Cardiac fibroblast (primary cell): Measurements from ENCODE around the gene OR1F1.
A peak's percentile ranks its signal among the peaks of the same experiment; 100 is the strongest.
"Not testable (repeated sequence)": the region's sequence is repeated elsewhere in the genome, so short reads cannot be mapped to it uniquely, and the experiment has no call there.

Experiments used
- DNase-seq, 2 donors: peaks; one replicate each; pipeline versions ENCODE4 v3.0.0 to v3.0.0-alpha.2; 2010; ENCODE audit warnings: low read depth in 2 of 2
- H3K4me3 ChIP-seq, 2 donors: replicated peaks in 1 of 2; 1 replicate in 1 of 2; 2 replicates in 1 of 2; pipeline ENCODE4 v1.5.1; 2011; ENCODE audit warnings: low read depth in 2 of 2, low read length in 2 of 2, mild to moderate bottlenecking in 2 of 2, moderate library complexity in 1 of 2
- CTCF ChIP-seq: IDR thresholded peaks from one replicate; pipeline ENCODE4 v1.5.1; 2011; ENCODE audit warnings: low read depth, mild to moderate bottlenecking, low read length, inconsistent platforms

Gene OR1F1

GRCh38 chr16:3165111-3165822 lies 22.7 kb upstream of the OR1F1 start:
- DNase-seq, result no peak
- H3K4me3 ChIP-seq, result no peak overlapping the region
- no peak for TF ChIP-seq CTCF

DNA sequence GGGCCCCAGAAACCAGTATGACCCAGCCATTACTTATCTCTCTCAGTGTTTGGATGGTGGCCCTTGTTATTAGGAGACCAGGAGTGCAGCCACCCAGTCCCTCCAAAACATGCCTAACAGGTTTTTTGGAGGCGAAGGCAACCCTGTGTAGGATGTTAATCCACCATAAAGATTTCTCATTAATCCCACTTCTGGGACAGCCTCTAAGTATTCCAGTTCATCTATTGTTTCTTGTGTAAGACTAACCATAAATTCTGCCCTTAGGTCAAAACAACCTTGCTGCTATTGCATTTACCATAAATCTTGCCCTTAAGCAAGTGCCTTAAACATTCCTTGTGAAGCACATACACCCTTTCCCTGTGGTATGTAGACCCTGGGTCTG lies 21.5 kb upstream of the OR1F1 start:
- no peak for TF ChIP-seq CTCF
- DNase-seq, result no peak
- H3K4me3 ChIP-seq, result no peak overlapping the region

DNA sequence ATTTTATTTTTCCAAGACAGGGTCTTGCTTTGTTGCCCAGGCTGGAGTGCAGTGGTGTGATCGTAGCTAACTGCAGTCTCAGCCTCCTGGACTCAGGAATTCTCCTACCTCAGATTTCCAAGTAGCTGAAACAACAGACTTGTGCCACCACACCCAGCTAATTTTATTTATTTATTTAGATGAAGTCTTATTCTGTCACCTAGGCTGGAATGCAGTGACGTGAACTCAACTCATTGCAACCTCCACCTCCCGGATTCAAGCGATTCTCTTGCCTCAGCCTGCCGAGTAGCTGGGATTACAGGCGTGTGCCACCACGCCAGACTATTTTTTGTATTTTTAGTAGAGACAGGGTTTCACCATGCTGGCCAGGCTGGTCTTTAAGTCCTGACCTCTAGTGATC lies 19.3 kb upstream of the OR1F1 start:
- DNase-seq, H3K4me3 ChIP-seq: not testable (repeated sequence)

DNA sequence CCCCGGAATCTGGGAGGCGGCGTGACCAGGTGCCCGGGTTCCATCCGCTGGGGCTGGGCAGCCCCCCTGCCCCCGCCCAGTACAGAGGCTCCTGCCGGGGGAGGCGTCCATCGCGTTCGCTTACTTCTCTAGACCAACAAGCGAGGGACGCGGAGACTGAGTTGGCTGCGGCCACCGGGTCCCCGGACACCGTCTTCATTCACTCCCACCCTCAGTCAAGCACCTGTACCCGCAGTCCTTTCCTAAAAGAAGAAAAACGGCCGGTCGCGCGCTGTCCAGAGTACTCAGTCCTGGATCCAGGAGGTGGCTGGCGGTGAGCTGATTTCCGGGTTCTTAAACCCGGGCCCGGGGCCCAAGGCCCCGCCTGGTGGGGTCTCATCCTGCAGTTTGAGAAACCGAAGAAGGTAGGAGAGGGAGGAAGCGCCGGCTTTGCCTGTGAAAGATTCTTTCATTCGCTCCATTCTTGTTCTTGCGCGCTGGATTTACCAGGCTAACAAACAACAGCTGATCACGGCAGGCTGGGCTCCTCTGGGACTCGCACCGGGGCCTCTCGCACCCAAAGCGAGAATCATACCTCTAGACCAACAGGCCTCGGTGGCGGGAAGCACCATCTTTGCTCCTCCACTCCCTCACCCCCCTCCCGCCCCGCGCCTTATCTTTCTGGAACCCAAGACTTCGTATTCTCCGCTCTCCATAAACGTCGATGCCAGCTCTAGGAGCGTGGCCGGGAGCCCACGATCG lies 17.4 kb upstream of the OR1F1 start:
- DNase-seq, result peak in 1 of 2 donors; percentile 16
- H3K4me3 ChIP-seq, result peak overlapping the region in 1 of 2 donors; percentile 7
- TF ChIP-seq CTCF, result no peak

DNA sequence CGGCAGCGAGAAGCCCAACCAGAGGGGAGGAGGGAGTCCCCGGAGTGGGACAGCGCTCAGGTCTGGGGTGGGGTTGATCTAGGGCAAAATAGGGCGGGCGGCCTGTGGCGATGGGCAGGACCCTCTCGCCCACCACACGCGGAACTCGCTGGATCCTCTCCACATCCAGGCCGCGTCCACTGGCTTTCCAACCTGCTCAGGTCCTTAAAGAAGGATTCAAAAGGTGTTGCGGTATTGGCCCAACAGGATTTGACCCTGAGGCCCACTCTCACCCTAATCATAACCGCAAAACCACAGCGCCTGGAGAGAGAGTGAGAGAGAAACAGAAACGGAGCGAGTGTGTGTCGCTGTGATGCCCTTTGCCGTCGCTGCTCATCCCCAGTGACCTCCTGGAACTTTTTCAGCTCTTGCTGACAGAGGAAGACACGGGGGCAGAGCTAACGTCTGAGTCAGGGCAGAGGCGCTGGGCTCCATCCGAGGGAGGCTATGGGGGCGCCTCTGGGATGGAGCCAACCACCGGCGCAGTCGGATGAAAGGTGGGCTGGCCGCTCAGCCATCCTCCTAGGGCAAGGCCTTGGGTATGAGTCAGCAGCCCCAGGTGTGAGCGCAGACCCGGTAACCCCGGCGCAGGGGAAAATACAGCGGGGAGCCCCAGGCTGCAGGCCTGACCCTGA lies 16.7 kb upstream of the OR1F1 start:
- H3K4me3 ChIP-seq, result no peak overlapping the region
- DNase-seq, result no peak
- TF ChIP-seq CTCF, result no peak

DNA sequence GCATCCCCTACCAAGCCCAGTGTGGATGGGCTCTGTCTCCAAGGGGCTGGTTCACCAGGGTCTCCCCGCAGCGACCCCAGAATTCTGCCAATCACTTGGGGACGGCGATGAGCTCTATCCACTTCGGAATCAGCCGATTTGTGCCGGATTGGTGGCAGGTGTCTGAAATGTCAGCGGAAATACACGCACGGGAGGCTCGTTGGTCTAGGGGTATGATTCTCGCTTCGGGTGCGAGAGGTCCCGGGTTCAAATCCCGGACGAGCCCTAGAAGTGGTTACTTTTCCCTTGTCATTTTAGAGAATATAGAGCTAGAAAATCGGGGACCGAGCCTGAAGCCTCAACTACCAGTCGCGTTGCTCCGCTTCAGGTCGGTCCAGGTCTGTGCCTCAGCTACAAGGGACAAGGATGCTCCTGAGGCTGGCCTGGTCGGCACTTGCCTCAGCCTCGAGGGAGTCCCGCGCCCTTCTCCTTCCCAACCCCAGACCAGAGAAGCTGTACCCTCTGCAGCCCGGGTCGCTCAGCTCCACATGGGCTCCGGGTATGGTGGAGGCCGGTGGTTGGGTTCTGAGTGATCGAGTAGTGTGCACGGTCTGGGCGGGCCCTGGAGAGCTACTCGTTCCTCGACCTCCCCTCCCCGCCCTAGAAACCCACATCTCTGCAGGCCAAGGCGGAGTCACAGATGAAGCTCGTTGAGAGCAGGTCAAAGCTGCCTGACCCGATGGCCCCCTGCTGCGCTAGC lies 16.0 kb upstream of the OR1F1 start:
- peak in 1 of 2 donors; percentile 89 for DNase-seq
- no peak for TF ChIP-seq CTCF
- no peak overlapping the region for H3K4me3 ChIP-seq
